Measurements from ENCODE around the gene ZNF414. TPM values are rescaled to one million over a fixed set of nuclear protein-coding genes. Genes with fewer than 3 reads are reported as not detected.

The ZNF414 gene
- total RNA-seq, 2 donors from 2014 or later = 6.5 to 10.6 TPM

- H3K4me3 ChIP-seq = no peak overlapping the region
- DNase-seq (ENCODE audit: low spot score) (no peak), ATAC-seq (ENCODE audit: insufficient number of reproducible peaks, low FRiP score, low read depth) (no peak)
- no peak for TF ChIP-seq CTCF (IDR thresholded peaks at IDR 0.05)
- no peaks in the 10 kb centered on the region for H3K9me3 ChIP-seq
- no peak overlapping the region for H3K27ac ChIP-seq
- peaks cover 3 to 11% of the 10 kb centered on the region in 2 donors for H3K4me1 ChIP-seq (ENCODE audit: control insufficient read depth in 1 of 2, low read depth in 2 of 2)
- H3K27me3 ChIP-seq (replicated peaks; ENCODE audit: insufficient read depth) = no peaks in the 10 kb centered on the region
- H3K36me3 ChIP-seq = no peaks in the 10 kb centered on the region
Observed at GRCh38 chr19:8501516-8501915, 12.5 kb downstream of the ZNF414 start.

- Histone ChIP-seq H3K27ac (no peak overlapping the region), H3K4me3 (no peak overlapping the region), H3K36me3 (no peaks in the 10 kb centered on the region), H3K9me3 (no peaks in the 10 kb centered on the region), H3K4me1 (ENCODE audit: control insufficient read depth in 1 of 2, low read depth in 2 of 2) (no peaks in the 10 kb centered on the region), H3K27me3 (replicated peaks; ENCODE audit: insufficient read depth) (no peaks in the 10 kb centered on the region)
- no peak for DNase-seq (ENCODE audit: low spot score)
- no peak for ATAC-seq (ENCODE audit: insufficient number of reproducible peaks, low FRiP score, low read depth)
- no peak for TF ChIP-seq CTCF (IDR thresholded peaks at IDR 0.05)
Observed at GRCh38 chr19:8500158-8500557, 13.8 kb downstream of the ZNF414 start.

- no peaks in the 10 kb centered on the region for H3K4me1 ChIP-seq (ENCODE audit: control insufficient read depth in 1 of 2, low read depth in 2 of 2)
- DNase-seq (ENCODE audit: low spot score) = no peak
- no peak overlapping the region for H3K27ac ChIP-seq
- H3K36me3 ChIP-seq = no peaks in the 10 kb centered on the region
- H3K9me3 ChIP-seq = no peaks in the 10 kb centered on the region
- no peaks in the 10 kb centered on the region for H3K27me3 ChIP-seq (replicated peaks; ENCODE audit: insufficient read depth)
- no peak overlapping the region for H3K4me3 ChIP-seq
- no peak for TF ChIP-seq CTCF (IDR thresholded peaks at IDR 0.05)
- no peak for ATAC-seq (ENCODE audit: insufficient number of reproducible peaks, low FRiP score, low read depth)
Observed at GRCh38 chr19:8499048-8499833, 14.7 kb downstream of the ZNF414 start.

- TF ChIP-seq CTCF (IDR thresholded peaks at IDR 0.05) = no peak
- H3K27me3 ChIP-seq (replicated peaks; ENCODE audit: insufficient read depth) = no peaks in the 10 kb centered on the region
- H3K36me3 ChIP-seq = no peaks in the 10 kb centered on the region
- H3K4me1 ChIP-seq (ENCODE audit: control insufficient read depth in 1 of 2, low read depth in 2 of 2) = no peaks in the 10 kb centered on the region
- ATAC-seq (ENCODE audit: insufficient number of reproducible peaks, low FRiP score, low read depth) (no peak), DNase-seq (ENCODE audit: low spot score) (no peak)
- H3K9me3 ChIP-seq = no peaks in the 10 kb centered on the region
- H3K4me3 ChIP-seq = no peak overlapping the region
- H3K27ac ChIP-seq = no peak overlapping the region
Observed at GRCh38 chr19:8498295-8498694, 15.7 kb downstream of the ZNF414 start.

GRCh38 chr19:8494158-8494557 lies 19.8 kb downstream of the ZNF414 start:
- no peaks in the 10 kb centered on the region for H3K9me3 ChIP-seq
- peaks cover under 1% of the 10 kb centered on the region for H3K36me3 ChIP-seq
- H3K27ac ChIP-seq = no peak overlapping the region
- no peak for DNase-seq (ENCODE audit: low spot score)
- no peaks in the 10 kb centered on the region for H3K27me3 ChIP-seq (replicated peaks; ENCODE audit: insufficient read depth)
- ATAC-seq (ENCODE audit: insufficient number of reproducible peaks, low FRiP score, low read depth) = no peak
- TF ChIP-seq CTCF (IDR thresholded peaks at IDR 0.05) = no peak
- H3K4me3 ChIP-seq = no peak overlapping the region
- no peaks in the 10 kb centered on the region for H3K4me1 ChIP-seq (ENCODE audit: control insufficient read depth in 1 of 2, low read depth in 2 of 2)
